Mammary epithelial cell (primary cell): ENCODE data around the gene GLYATL2.

Experiments used
- CTCF ChIP-seq, 2 donors: IDR thresholded peaks in 1 of 2; conservative IDR thresholded peaks in 1 of 2; 2 replicates each; pipeline ENCODE4 v1.5.1; 2011 to 2012; ENCODE audit warnings: inconsistent platforms in 2 of 2, low read length in 2 of 2, mild to moderate bottlenecking in 2 of 2, control low read depth in 1 of 2, low read depth in 1 of 2; ENCODE audit not compliant: insufficient read depth in 1 of 2; ENCODE audit errors: extremely low read depth in 1 of 2
- EZH2 ChIP-seq: IDR thresholded peaks from 2 replicates; pipeline ENCODE4 v1.6.1; 2012; ENCODE audit warnings: low read length, inconsistent platforms, borderline replicate concordance

GRCh38 chr11:58844361-58845005 is at the start of gene GLYATL2:
- TF ChIP-seq CTCF (conservative IDR thresholded peaks at IDR 0.05 in 1 of 2, IDR thresholded peaks at IDR 0.05 in 1 of 2; ENCODE audit: extremely low read depth in 1 of 2, insufficient read depth in 1 of 2, low read depth in 1 of 2, low read length in 2 of 2) = no peak
- TF ChIP-seq EZH2 = no peak
